ENCODE results near the gene MICALL2.

- TF ChIP-seq CTCF (IDR thresholded peaks at IDR 0.05): no peak
- TF ChIP-seq ZFX (IDR thresholded peaks at IDR 0.05; ENCODE audit: borderline replicate concordance): no peak
Measured at GRCh38 chr7:1449501-1449900, 9.8 kb downstream of the MICALL2 start.

Measured in 22Rv1 (cell line).